ENCODE data around the gene SLC35A3.

DNA sequence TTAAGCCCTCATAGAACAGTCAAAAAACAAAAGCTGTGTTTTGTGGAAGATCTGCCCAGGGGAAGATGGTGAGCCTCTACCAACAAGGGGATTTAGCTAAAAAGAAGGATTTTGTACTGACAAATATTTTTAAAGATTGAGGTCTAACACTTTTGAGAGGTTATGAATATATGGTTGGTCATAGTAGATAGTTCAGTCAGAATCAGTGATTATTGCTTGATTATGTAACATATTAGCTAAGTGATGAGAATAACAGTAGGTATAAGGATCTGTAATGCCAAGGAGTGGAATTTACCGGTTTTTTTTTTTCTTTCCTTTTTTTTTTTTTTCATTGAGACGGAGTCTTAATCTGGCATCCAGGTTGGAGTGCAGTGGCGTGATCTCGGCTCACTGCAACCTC lies 83.9 kb downstream of the SLC35A3 start:
- TF ChIP-seq, protein P1, sequence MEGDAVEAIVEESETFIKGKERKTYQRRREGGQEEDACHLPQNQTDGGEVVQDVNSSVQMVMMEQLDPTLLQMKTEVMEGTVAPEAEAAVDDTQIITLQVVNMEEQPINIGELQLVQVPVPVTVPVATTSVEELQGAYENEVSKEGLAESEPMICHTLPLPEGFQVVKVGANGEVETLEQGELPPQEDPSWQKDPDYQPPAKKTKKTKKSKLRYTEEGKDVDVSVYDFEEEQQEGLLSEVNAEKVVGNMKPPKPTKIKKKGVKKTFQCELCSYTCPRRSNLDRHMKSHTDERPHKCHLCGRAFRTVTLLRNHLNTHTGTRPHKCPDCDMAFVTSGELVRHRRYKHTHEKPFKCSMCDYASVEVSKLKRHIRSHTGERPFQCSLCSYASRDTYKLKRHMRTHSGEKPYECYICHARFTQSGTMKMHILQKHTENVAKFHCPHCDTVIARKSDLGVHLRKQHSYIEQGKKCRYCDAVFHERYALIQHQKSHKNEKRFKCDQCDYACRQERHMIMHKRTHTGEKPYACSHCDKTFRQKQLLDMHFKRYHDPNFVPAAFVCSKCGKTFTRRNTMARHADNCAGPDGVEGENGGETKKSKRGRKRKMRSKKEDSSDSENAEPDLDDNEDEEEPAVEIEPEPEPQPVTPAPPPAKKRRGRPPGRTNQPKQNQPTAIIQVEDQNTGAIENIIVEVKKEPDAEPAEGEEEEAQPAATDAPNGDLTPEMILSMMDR (conservative IDR thresholded peaks at IDR 0.05; ENCODE audit: low read depth, low read length) = no peak
- no peak for TF ChIP-seq EZH2 (IDR thresholded peaks at IDR 0.05; ENCODE audit: low read length, unreplicated experiment)

Data from PC-3 (cell line).